Muscle layer of duodenum (tissue), 2 donors: ENCODE results near the gene CDK2.
A peak's percentile ranks its signal among the peaks of the same experiment; 100 is the strongest.
"Not testable (repeated sequence)": the region's sequence is repeated elsewhere in the genome, so short reads cannot be mapped to it uniquely, and the experiment has no call there.

ENCODE experiments used
- H3K27ac ChIP-seq: one replicate; pipeline ENCODE4 v1.7.0; 2013; ENCODE audit warnings: mild to moderate bottlenecking, low read length
- H3K27me3 ChIP-seq: one replicate; pipeline ENCODE4 v1.7.0; 2013; ENCODE audit warnings: low read depth, mild to moderate bottlenecking, control low read depth, low read length
- H3K36me3 ChIP-seq, 2 donors: one replicate each; pipeline ENCODE4 v1.7.0; 2013; ENCODE audit warnings: low read length in 2 of 2, control low read depth in 1 of 2, mild to moderate bottlenecking in 1 of 2; ENCODE audit not compliant: insufficient read depth in 2 of 2, control insufficient read depth in 1 of 2
- H3K4me1 ChIP-seq, 2 donors: one replicate each; pipeline ENCODE4 v1.7.0; 2013; ENCODE audit warnings: low read length in 2 of 2, mild to moderate bottlenecking in 2 of 2, control low read depth in 1 of 2, moderate library complexity in 1 of 2; ENCODE audit not compliant: insufficient read depth in 2 of 2, control insufficient read depth in 1 of 2
- H3K4me3 ChIP-seq, 2 donors: one replicate each; pipeline ENCODE4 v1.7.0; 2013; ENCODE audit warnings: low read length in 2 of 2, low read depth in 1 of 2, mild to moderate bottlenecking in 1 of 2
- H3K9me3 ChIP-seq, 2 donors: one replicate each; pipeline ENCODE4 v1.7.0; 2013; ENCODE audit warnings: low read length in 2 of 2, control low read depth in 1 of 2, mild to moderate bottlenecking in 1 of 2; ENCODE audit not compliant: control insufficient read depth in 1 of 2
- donor health status: healthy.

The CDK2 gene

DNA sequence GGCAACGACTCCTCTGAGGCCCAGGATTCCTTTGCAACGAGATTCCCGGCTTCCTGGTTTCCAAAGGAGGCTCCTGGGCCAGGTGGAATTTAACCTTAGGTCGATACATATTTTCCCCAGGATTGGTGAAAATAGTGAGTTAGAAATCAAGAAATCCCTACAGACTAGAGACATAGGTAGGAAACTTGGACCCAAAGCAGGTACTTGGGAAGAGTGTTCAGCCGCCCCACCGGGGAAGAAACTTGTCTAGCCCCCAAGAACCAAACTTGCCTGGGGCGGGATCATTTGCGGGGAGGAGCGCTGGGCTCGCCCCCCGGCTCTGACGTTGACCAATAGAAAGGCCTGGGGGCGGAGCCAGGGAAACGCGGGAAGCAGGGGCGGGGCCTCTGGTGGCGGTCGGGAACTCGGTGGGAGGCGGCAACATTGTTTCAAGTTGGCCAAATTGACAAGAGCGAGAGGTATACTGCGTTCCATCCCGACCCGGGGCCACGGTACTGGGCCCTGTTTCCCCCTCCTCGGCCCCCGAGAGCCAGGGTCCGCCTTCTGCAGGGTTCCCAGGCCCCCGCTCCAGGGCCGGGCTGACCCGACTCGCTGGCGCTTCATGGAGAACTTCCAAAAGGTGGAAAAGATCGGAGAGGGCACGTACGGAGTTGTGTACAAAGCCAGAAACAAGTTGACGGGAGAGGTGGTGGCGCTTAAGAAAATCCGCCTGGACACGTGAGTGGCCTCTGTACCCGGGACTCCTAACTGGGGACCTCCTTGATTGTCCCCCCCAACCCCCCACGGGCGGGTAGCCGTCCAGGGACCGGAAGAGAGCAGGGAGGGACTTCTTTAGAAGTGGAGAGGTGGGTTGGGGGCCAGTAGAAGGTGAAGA lies at the start of gene CDK2:
Gene CDK2, plus strand, starts transcription at position 423 of the 874 bp plus-strand sequence. Its CDS starts 179 bp downstream, at position 602.
- Histone ChIP-seq H3K36me3 (peaks cover 0 to 8% of the 10 kb centered on the region in 2 donors), H3K27me3 (no peaks in the 10 kb centered on the region), H3K4me3 (peak within 1 kb of the TSS; percentile 82 to 86), H3K27ac (peak within 1 kb of the TSS; percentile 80), H3K9me3 (no peaks in the 10 kb centered on the region), H3K4me1 (peaks cover 7 to 14% of the 10 kb centered on the region in 2 donors)

DNA sequence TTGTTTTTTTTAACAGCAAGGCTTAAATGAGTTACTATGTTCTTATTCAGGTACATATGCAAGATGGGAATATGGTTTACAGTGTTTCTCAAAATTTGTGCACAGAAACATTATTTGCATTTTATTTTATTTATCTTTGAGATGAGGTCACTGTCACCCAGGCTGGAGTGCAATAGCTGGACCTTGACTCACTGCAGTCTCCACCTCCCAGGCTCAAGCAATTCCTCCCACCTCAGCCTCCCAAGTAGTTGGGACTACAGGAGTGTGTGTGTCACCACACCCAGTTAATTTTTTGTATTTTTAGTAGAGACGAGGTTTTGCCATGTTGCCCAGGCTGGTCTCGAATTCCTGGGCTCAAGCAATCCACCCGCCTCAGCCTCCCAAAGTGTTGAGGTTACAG lies 47.6 kb upstream of the CDK2 start:
- H3K9me3 ChIP-seq, H3K27me3 ChIP-seq, H3K36me3 ChIP-seq, H3K4me3 ChIP-seq, H3K27ac ChIP-seq: not testable (repeated sequence)
- peaks cover 0 to 10% of the 10 kb centered on the region in 2 donors for H3K4me1 ChIP-seq

DNA sequence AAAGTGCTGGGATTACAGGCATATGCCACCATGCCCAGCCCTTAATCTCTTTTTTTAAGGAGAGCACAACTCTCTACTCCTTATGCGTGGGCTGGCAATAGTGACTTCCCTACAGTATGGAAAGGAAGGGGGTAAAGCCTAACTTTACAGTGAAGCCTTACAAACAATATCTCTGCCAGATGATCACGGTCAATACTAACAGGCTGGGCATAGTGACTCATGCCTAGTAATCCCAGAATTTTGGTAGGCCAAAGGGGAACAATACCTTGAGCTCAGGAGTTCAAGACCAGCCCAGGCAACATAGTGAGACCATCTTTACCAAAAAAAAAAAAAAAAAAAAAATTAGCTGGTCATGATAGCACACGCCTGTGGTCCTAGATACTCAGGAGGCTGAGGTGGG lies 44.5 kb upstream of the CDK2 start:
- H3K27ac ChIP-seq = no peak overlapping the region
- H3K4me1 ChIP-seq = peaks cover 0 to 18% of the 10 kb centered on the region in 2 donors
- H3K36me3 ChIP-seq = peaks cover 0 to 6% of the 10 kb centered on the region in 2 donors
- no peak overlapping the region for H3K4me3 ChIP-seq
- H3K27me3 ChIP-seq = no peaks in the 10 kb centered on the region
- H3K9me3 ChIP-seq = no peaks in the 10 kb centered on the region

DNA sequence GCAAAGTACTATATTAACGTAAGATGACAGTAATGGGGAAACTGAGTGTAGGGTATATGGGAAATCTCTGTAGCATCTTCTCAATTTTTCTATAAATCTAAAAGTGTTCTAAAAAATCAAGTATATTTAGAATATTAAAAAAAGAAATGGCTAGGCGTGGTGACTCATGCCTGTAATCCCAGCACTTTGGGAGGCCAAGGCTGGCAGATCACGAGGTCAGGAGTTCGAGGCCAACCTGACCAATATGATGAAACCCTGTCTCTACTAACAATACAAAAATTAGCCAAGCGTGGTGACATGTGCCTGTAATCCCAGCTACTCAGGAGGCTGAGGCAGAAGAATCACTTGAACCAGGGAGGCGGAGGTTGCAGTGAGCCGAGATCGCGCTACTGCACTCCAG lies 43.0 kb upstream of the CDK2 start:
- not testable (repeated sequence) for H3K27ac ChIP-seq, H3K27me3 ChIP-seq, H3K36me3 ChIP-seq, H3K9me3 ChIP-seq, H3K4me3 ChIP-seq
- peaks cover 0 to 18% of the 10 kb centered on the region in 2 donors for H3K4me1 ChIP-seq

GRCh38 chr12:55925371-55925770 lies 41.3 kb upstream of the CDK2 start:
- no peak overlapping the region for H3K27ac ChIP-seq

DNA sequence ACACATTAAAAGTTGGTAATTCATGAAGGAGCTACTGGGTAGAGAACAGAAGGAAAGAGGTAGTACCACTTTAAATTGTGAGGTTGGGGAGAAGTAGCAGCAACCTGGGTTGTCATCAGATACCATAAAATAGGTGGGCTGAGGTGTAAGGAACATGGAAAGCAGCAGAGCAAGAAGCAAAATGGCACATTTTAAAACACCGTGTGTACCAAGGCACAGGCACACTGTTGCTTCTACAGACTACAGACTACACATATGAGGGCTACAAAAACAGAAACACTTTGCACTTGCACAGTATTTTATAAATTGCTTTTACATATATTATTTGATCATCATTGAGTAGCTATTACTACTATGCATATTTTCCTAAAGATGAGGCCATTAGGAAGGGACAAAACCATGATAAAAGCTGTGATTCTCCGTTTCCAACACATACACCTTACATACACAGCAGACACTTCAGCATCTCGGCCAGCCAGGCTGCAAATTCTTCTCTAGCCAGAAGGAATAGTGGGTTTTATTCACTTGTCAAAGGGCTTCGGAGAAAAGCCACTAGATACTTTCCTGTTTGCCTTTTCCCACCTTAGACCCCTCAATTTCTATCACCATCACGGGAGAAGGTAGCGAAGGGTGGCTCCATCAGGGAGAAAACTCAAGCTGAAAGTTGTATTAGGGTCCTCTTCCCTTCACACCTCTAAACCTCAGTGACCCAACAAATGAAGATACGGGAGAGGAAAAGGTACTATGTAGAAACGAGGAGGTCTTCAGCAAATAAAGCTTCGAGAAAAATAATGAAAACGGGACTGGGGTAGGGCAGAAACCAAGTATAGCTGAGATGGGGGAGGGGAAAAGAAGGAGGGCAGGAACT lies 40.5 kb upstream of the CDK2 start:
- peaks cover 6 to 19% of the 10 kb centered on the region in 2 donors for H3K4me1 ChIP-seq
- H3K27me3 ChIP-seq = no peaks in the 10 kb centered on the region
- no peaks in the 10 kb centered on the region for H3K9me3 ChIP-seq
- H3K27ac ChIP-seq = peak overlapping the region; percentile 100
- peak overlapping the region; percentile 95 to 100 for H3K4me3 ChIP-seq
- H3K36me3 ChIP-seq = peaks cover 0 to 9% of the 10 kb centered on the region in 2 donors

More at GRCh38 chr12:55925371-55925770, 41.3 kb upstream of the CDK2 start:
- Histone ChIP-seq H3K4me1 (peaks cover 0 to 18% of the 10 kb centered on the region in 2 donors), H3K9me3 (no peaks in the 10 kb centered on the region), H3K36me3 (peaks cover 0 to 9% of the 10 kb centered on the region in 2 donors), H3K4me3 (no peak overlapping the region), H3K27me3 (no peaks in the 10 kb centered on the region)

- H3K27me3 ChIP-seq = no peaks in the 10 kb centered on the region
- H3K9me3 ChIP-seq = no peaks in the 10 kb centered on the region
- peaks cover 0 to 7% of the 10 kb centered on the region in 2 donors for H3K36me3 ChIP-seq
- H3K4me1 ChIP-seq = peaks cover 8 to 16% of the 10 kb centered on the region in 2 donors
- peak overlapping the region; percentile 100 for H3K27ac ChIP-seq
- peak overlapping the region; percentile 95 to 100 for H3K4me3 ChIP-seq
Measured at GRCh38 chr12:55926738-55927587, 39.7 kb upstream of the CDK2 start.

- Histone ChIP-seq H3K36me3 (peaks cover 0 to 4% of the 10 kb centered on the region in 2 donors), H3K9me3 (no peaks in the 10 kb centered on the region), H3K27me3 (no peaks in the 10 kb centered on the region), H3K4me3 (peak within 1 kb of the TSS; percentile 95 to 100), H3K27ac (peak within 1 kb of the TSS; percentile 100), H3K4me1 (peaks cover 13 to 20% of the 10 kb centered on the region in 2 donors)
Measured at GRCh38 chr12:55927588-55928502, 38.8 kb upstream of the CDK2 start, which contains the start of gene PYM1. Gene PYM1 (minus strand): TSS chr12:55927894. CDS start chr12:55927761, 133 bp downstream.

DNA sequence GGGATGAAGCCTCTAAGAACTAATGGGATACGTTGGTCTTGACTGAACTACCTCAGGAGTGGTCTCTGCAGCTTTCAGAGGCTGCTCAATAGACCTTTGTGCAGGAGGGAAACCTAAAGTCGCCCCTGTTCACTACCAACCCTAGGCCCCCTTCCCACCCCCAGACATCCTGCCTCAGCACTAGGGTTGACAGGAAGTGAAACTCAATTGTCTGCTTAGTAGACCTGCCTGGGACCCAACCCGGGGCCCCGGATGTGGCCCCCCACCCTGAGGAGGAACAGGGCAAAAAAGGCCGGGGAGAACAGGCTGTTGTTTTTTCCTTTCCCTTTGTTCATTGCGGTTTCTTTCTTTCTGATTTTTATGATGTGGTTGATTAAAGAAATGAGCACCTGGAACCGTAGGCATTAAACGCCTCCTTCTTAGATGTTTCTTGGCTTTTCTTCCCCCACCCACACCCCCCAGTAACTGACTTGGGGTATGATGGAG lies 37.3 kb upstream of the CDK2 start:
- Histone ChIP-seq H3K9me3 (no peaks in the 10 kb centered on the region), H3K4me1 (peaks cover 14 to 23% of the 10 kb centered on the region in 2 donors), H3K4me3 (no peak overlapping the region), H3K36me3 (peaks cover 0 to 4% of the 10 kb centered on the region in 2 donors), H3K27ac (peak overlapping the region; percentile 47), H3K27me3 (no peaks in the 10 kb centered on the region)
